Sigmoid colon (tissue), 4 donors: ENCODE data around the gene NPNT.

Experiments
- POLR2A ChIP-seq, 2 donors: fragments of 450-650 bp; IDR thresholded peaks; one replicate each; pipeline ENCODE4 v1.6.1; 2016; ENCODE audit warnings: antibody characterized with exemption in 2 of 2, mild to moderate bottlenecking in 2 of 2, moderate library complexity in 2 of 2
- POLR2AphosphoS5 ChIP-seq, 4 donors: sonication (generic); formaldehyde crosslinking; IDR thresholded peaks; one replicate each; pipeline ENCODE4 v1.6.1; 2017; ENCODE audit warnings: antibody characterized with exemption in 4 of 4
- TF ChIP-seq, protein P1 (sequence below), 4 experiments: fragments of 450-650 bp in 3 of 4; fragments of 200-600 bp in 1 of 4; IDR thresholded peaks; one replicate each; pipeline ENCODE4 v1.5.1; 2016 to 2019; ENCODE audit warnings: antibody characterized with exemption in 4 of 4, mild to moderate bottlenecking in 3 of 4, moderate library complexity in 2 of 4

DNA sequence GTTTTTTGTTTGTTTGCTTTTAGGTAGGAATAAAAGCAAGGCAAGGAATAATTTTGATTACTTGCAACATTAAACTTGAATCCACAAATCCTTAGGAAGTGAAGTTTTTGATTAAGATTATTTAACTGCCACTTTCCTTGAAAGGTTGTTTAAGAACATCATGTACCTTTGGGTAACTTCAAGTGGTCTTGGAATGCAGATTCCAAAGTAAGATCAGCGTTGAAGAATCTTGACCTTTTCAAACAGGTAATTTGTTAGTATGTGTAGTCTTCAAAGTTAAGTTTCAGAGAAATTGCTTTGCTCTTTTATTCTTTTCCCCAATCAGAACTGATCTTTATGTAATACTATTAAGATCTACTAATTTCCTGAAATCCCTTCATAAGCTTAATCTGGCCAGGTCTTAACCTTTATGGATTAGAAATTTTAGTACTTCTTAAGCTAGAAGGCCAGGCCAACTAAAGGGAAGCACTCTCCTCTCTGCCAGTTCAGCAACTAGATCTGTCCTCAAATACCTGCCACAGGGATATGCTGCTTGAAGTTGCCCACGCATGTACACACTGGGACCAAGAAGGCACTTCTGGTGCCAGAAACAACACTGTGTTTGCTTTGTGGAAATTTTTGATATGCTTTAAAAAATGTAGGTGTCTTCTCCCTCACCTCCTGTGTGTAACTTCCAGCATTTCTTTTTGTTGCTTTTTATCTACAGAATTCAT is 7.4 kb downstream of the NPNT start:
- TF ChIP-seq, protein P1, sequence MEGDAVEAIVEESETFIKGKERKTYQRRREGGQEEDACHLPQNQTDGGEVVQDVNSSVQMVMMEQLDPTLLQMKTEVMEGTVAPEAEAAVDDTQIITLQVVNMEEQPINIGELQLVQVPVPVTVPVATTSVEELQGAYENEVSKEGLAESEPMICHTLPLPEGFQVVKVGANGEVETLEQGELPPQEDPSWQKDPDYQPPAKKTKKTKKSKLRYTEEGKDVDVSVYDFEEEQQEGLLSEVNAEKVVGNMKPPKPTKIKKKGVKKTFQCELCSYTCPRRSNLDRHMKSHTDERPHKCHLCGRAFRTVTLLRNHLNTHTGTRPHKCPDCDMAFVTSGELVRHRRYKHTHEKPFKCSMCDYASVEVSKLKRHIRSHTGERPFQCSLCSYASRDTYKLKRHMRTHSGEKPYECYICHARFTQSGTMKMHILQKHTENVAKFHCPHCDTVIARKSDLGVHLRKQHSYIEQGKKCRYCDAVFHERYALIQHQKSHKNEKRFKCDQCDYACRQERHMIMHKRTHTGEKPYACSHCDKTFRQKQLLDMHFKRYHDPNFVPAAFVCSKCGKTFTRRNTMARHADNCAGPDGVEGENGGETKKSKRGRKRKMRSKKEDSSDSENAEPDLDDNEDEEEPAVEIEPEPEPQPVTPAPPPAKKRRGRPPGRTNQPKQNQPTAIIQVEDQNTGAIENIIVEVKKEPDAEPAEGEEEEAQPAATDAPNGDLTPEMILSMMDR (IDR thresholded peaks at IDR 0.05): no peak
- TF ChIP-seq POLR2AphosphoS5 (IDR thresholded peaks at IDR 0.05) (no peak), POLR2A (IDR thresholded peaks at IDR 0.05) (no peak)
